Suppressor macrophage treated with lipopolysaccharide for 1 hour (primary cell): ENCODE data around the gene RAB11FIP4.
"Not testable (repeated sequence)": the region's sequence is repeated elsewhere in the genome, so short reads cannot be mapped to it uniquely, and the experiment has no call there.

Experiments
- DNase-seq, 3 donors: peaks; one replicate each; pipeline ENCODE4 v3.0.0-alpha.2; 2020 to 2022

Gene RAB11FIP4

GRCh38 chr17:31391496-31391949 lies at the start of gene RAB11FIP4:
TSS of gene RAB11FIP4 (plus strand) at chr17:31391675. CDS start at chr17:31391853, 178 bp downstream.
- DNase-seq, result peak in 2 of 3 donors; percentile 22 to 58

GRCh38 chr17:31345191-31345747 lies 46.2 kb upstream of the RAB11FIP4 start:
- DNase-seq, result not testable (repeated sequence)

GRCh38 chr17:31349454-31349853 lies 42.0 kb upstream of the RAB11FIP4 start:
- no peak for DNase-seq

- no peak for DNase-seq
Observed at GRCh38 chr17:31355935-31356334, 35.5 kb upstream of the RAB11FIP4 start.

DNA sequence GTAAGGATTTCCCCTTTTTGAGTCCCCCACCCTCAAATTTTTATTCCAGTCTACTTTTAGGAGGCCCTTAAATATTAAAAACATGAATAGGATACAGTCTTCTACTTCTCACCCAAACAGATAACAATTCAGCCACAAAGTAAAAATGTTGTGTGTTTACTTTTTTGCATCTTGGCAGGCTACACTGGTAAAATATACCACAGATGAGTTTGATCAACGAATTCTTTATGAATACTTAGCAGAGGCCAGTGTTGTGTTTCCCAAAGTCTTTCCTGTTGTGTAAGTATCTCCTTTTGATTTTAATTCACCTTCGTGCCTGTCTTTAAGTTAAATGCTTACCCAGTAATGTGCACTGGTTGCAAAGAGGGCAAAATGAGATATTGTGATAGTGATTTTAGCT lies 34.4 kb upstream of the RAB11FIP4 start:
- no peak for DNase-seq

DNA sequence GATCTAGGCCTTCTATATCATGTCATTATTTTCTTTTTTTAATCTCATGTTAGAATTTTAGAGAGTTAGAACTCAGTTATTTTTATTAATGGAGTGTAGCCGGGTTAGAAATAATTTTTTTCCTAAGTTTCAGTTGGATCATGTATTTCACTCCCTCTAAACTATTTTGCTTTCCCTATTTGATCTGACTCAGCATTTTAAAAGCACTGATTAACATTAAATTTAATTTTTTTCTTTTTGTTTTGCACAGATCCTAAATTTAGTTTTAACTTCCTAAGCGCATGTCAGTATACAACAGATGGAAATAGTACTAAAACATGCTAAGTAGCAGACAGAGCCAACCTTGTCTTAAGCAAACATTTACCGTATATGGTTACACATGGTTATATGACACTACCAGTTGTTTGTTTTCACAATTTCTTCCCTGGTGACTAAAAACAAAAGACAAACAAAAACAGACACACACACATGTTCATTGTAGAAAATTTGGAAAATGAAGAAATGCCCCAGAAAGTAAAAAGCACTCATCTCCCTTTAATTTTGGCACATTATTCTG lies 33.6 kb upstream of the RAB11FIP4 start:
- DNase-seq, result no peak

DNA sequence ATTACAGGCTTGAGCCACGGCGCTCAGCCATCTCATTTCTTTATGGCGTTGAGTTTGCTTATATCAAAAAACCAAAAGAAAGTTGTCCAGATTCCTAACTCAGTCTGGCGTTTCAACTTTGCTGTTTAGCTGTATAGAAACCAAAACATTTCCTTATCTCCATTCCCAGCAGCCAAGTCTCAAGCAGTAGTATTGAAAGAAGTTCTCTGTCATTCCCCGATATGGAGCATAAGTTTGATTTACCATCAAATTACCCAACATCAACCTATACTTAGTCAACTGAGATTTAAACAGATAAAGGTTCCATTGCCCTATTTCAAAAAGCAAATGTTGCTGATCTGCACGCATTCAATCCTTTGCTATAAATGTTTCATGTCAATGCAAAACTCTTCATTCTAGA lies 27.5 kb upstream of the RAB11FIP4 start:
- DNase-seq, result no peak

DNA sequence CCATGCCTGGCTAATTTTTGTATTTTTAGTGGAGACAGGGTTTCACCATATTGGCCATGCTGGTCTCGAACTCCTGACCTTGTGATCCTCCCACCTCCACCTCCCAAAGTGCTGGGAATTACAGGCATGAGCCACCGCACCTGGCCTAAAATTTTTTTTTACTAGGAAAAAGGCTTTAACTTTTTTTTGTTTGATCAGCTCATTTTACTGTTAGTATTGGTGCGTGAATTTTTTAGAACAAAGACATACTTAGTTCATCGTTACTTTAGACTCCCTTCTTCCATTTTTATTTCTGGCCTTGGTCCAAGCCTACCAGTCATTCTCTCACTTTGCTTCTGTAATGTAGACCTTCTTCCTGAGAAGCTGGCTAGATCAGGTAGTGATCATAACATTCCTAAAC lies 25.4 kb upstream of the RAB11FIP4 start:
- DNase-seq, result no peak

DNA sequence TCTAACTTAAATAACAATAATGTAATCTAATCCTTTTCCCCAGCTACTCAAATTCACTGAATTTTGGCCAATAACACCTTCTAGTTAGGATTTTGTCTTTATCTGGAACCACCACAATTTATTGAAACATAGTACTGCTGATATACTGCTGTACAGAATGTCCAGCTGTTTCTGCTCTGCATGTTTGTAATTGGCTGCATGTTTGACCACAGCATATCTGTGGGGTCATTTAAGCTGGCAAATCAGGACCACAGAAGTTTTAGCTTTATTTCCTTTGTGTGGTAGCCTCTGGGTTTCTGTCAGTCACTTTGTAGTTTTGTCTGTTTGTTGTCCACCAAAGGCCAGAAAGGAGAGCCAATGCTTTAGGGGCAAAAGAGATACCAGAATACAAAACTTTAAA lies 22.2 kb upstream of the RAB11FIP4 start:
- DNase-seq, result no peak

DNA sequence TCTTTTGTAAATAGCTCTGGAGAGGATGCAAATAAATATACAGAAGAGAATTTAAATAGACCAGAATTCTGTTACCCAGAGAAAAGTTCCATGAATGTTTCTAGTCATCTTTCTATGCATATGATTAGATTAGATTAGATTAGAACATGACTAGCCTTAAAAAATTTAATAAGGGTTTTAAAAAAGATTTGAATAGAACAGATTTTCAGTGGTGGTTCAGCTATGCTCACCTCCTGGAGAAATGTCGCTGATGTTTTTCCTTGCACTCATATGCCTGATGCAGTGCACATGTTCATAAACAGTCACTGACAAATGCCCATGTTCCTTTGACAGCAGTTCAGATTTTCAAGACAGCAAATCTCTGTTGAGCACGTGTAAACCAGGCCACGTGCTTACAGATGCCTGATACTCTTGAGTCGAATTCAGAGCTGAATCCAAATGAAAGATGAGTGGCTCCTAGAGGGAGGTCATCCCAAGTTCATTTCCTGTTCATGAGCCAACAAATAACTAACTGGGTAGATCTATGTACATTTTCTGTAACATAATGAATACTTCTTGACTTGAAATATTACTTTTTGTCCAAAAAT lies 19.9 kb upstream of the RAB11FIP4 start:
- peak in 2 of 3 donors; percentile 22 to 26 for DNase-seq

GRCh38 chr17:31373150-31374093 lies 18.1 kb upstream of the RAB11FIP4 start:
- DNase-seq, result peak; percentile 72 to 81 (median 78)

GRCh38 chr17:31374094-31374447 lies 17.4 kb upstream of the RAB11FIP4 start:
- peak; percentile 50 to 62 (median 57) for DNase-seq

GRCh38 chr17:31374503-31374902 lies 17.0 kb upstream of the RAB11FIP4 start:
- DNase-seq, result no peak

- no peak for DNase-seq
Observed at GRCh38 chr17:31378638-31379037, 12.8 kb upstream of the RAB11FIP4 start.

GRCh38 chr17:31379597-31380205 lies 11.8 kb upstream of the RAB11FIP4 start:
- peak; percentile 32 to 53 (median 35) for DNase-seq

GRCh38 chr17:31381165-31381668 lies 10.3 kb upstream of the RAB11FIP4 start:
- DNase-seq, result no peak

- not testable (repeated sequence) for DNase-seq
Observed at GRCh38 chr17:31382668-31383275, 8.7 kb upstream of the RAB11FIP4 start.

DNA sequence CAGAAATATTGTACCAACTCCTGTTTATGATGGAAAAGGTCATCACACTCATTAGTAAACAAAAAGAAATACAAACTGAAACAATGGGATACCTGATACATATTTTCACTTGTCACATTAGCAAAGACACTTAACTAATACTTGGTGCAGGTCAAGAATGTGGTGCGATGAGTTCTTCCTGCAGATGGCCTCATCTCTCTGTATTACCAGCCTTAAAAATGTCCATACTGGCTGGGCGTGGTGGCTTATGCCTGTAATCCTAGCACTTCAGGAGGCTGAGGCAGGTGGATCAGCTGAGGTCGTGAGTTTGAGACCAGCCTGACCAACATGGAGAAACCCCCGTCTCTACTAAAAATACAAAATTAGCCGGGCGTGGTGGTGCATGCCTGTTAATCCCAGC lies 8.0 kb upstream of the RAB11FIP4 start:
- DNase-seq, result not testable (repeated sequence)

DNA sequence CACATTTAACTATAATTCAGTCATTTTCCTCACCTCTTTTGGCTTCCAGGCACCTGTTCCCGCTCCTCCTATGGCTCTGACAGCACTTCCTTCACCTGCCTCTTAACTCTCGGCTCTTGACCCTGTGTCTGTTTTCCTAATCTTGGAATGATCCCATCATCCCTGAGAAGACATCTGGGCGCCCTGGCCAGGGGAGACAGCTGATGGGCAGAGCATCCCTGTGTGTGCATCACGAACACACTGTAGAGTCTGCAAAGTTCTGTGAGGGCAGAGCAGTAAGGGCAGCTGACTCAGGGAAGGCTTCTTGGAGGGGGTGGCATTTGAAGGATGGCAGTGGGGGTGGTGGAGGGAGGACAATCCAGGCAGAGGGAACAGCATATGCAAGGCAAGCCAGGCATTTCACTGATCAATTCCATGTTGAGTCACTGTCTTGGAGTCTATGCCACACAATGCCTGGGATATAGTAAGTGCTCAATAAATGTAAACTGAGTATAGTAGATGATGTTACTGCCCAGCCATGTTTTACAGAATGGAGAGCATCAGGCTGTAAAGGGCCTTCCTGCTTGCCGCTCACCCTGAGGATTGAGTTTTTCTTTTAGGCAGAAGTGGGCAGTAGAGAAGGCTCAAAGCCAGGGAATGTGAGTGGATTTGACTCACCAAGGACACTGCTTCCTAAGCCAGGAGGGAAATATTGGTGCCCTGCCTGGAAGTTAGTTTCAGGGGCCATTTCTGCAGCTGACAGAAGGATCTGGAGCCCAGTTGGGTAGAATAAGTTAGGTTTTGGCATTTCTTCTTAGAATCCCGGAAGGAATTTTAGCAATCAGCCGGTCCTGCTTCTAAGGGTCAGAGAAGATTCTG lies 5.8 kb upstream of the RAB11FIP4 start:
- no peak for DNase-seq

- no peak for DNase-seq
Observed at GRCh38 chr17:31386542-31387075, 4.9 kb upstream of the RAB11FIP4 start.

GRCh38 chr17:31387438-31387837 lies 4.0 kb upstream of the RAB11FIP4 start:
- DNase-seq, result no peak
